NCI-H1092 treated with DMSO at 0.1 percent for 48 hours (cell line): ENCODE measurements around the gene PDE9A.

Source experiments
- DNase-seq: peaks from one replicate; lab custom pipeline; 2025; lab: John Stamatoyannopoulos, UW

The PDE9A gene

GRCh38 chr21:42657676-42658319 is 4.4 kb downstream of the PDE9A start:
- no peak for DNase-seq

- no peak for DNase-seq
Measured at GRCh38 chr21:42658320-42659105, 5.1 kb downstream of the PDE9A start.

GRCh38 chr21:42659416-42660117 is 6.1 kb downstream of the PDE9A start:
- DNase-seq = no peak

GRCh38 chr21:42660118-42660470 is 6.7 kb downstream of the PDE9A start:
- DNase-seq = no peak

GRCh38 chr21:42661688-42662429 is 8.4 kb downstream of the PDE9A start:
- DNase-seq = no peak

GRCh38 chr21:42662430-42663199 is 9.2 kb downstream of the PDE9A start:
- DNase-seq = no peak

- no peak for DNase-seq
Measured at GRCh38 chr21:42663200-42663750, 9.9 kb downstream of the PDE9A start.

GRCh38 chr21:42663860-42664535 is 10.6 kb downstream of the PDE9A start:
- no peak for DNase-seq

GRCh38 chr21:42664614-42665013 is 11.2 kb downstream of the PDE9A start:
- DNase-seq = no peak

GRCh38 chr21:42665026-42665425 is 11.6 kb downstream of the PDE9A start:
- no peak for DNase-seq

GRCh38 chr21:42665484-42665883 is 12.1 kb downstream of the PDE9A start:
- DNase-seq = no peak

- DNase-seq = no peak
Measured at GRCh38 chr21:42666023-42666747, 12.8 kb downstream of the PDE9A start.

GRCh38 chr21:42666925-42667324 is 13.5 kb downstream of the PDE9A start:
- no peak for DNase-seq

- no peak for DNase-seq
Measured at GRCh38 chr21:42668298-42668992, 15.0 kb downstream of the PDE9A start.

GRCh38 chr21:42669041-42669440 is 15.6 kb downstream of the PDE9A start:
- peak; percentile 11 for DNase-seq

- peak; percentile 9 for DNase-seq
Measured at GRCh38 chr21:42670058-42670880, 16.8 kb downstream of the PDE9A start.

- no peak for DNase-seq
Measured at GRCh38 chr21:42670884-42671283, 17.5 kb downstream of the PDE9A start.

- peak; percentile 97 for DNase-seq
Measured at GRCh38 chr21:42671778-42672593, 18.6 kb downstream of the PDE9A start.
